Vagina (tissue), 2 donors: ENCODE data around the gene PATJ. TPM values are rescaled to one million over a fixed set of nuclear protein-coding genes. Genes with fewer than 3 reads are reported as not detected.

ENCODE experiments used
- DNase-seq, 2 donors: peaks; one replicate each; pipeline ENCODE4 v3.0.0-alpha.2; 2017; ENCODE audit errors: extremely low spot score in 2 of 2
- H3K27ac ChIP-seq: fragments of 200-600 bp; sonication (generic); one replicate; pipeline ENCODE4 v1.5.1; 2019
- H3K27me3 ChIP-seq: fragments of 200-600 bp; sonication (generic); one replicate; pipeline ENCODE4 v1.5.1; 2019
- H3K36me3 ChIP-seq, 2 donors: fragments of 200-600 bp; sonication (generic); one replicate each; pipeline ENCODE4 v1.5.1; 2017 to 2019
- H3K4me1 ChIP-seq: fragments of 200-600 bp; sonication (generic); one replicate; pipeline ENCODE4 v1.5.1; 2019
- H3K4me3 ChIP-seq, 2 donors: fragments of 200-600 bp; sonication (generic); 1 replicate in 1 of 2; 2 replicates in 1 of 2; pipeline ENCODE4 v1.5.1; 2016 to 2019
- H3K9me3 ChIP-seq: fragments of 200-600 bp; sonication (generic); one replicate; pipeline ENCODE4 v1.5.1; 2019
- CTCF ChIP-seq, 3 experiments: fragments of 450-650 bp in 2 of 3; fragments of 200-600 bp in 1 of 3; sonication (generic) in 1 of 3; IDR thresholded peaks; one replicate each; pipeline ENCODE4 v1.5.1; 2017 to 2019; ENCODE audit warnings: antibody characterized with exemption in 3 of 3, mild to moderate bottlenecking in 2 of 3, moderate library complexity in 2 of 3
- POLR2A ChIP-seq, 2 donors: fragments of 450-650 bp; IDR thresholded peaks; one replicate each; pipeline ENCODE4 v1.6.1; 2017; ENCODE audit warnings: antibody characterized with exemption in 2 of 2, mild to moderate bottlenecking in 2 of 2, moderate library complexity in 2 of 2
- POLR2AphosphoS5 ChIP-seq, 2 donors: sonication (generic); formaldehyde crosslinking; IDR thresholded peaks; one replicate each; pipeline ENCODE4 v1.9.0; 2017; ENCODE audit warnings: antibody characterized with exemption in 2 of 2, mild to moderate bottlenecking in 2 of 2, low read depth in 1 of 2; ENCODE audit not compliant: insufficient read depth in 1 of 2
- intact Hi-C: fragments of 100-400 bp; cut with DNase I; formaldehyde crosslinking; loops from one replicate; pipeline ENCODE4 v1.15.1; 2023
- total RNA-seq: library from RNA; depleted of rRNA; stranded (reverse); fragments of >200 nt; gene quantifications from one replicate; pipeline ENCODE4 v1.2.3, GENCODE V29; 2016

PATJ gene
- total RNA-seq, 1 donor from 2014 or later: 83.2 TPM

- DNase-seq: no peak
- TF ChIP-seq CTCF (IDR thresholded peaks at IDR 0.05) (no peak), POLR2A (IDR thresholded peaks at IDR 0.05) (no peak), POLR2AphosphoS5 (IDR thresholded peaks at IDR 0.05; ENCODE audit: insufficient read depth in 1 of 2, low read depth in 1 of 2) (no peak)
- Histone ChIP-seq H3K27ac (no peak overlapping the region), H3K4me3 (no peak overlapping the region), H3K4me1 (no peaks in the 10 kb centered on the region), H3K36me3 (no peaks in the 10 kb centered on the region), H3K27me3 (no peaks in the 10 kb centered on the region), H3K9me3 (no peaks in the 10 kb centered on the region)
- intact Hi-C loops: no loop called here
These were observed 300.9 kb downstream of the PATJ start for GRCh38 chr1:62043154-62043553.

- Histone ChIP-seq H3K36me3 (no peaks in the 10 kb centered on the region), H3K4me3 (no peak overlapping the region), H3K27ac (no peak overlapping the region), H3K4me1 (no peaks in the 10 kb centered on the region), H3K9me3 (no peaks in the 10 kb centered on the region), H3K27me3 (no peaks in the 10 kb centered on the region)
- no peak for TF ChIP-seq CTCF (IDR thresholded peaks at IDR 0.05)
- no peak for TF ChIP-seq POLR2AphosphoS5 (IDR thresholded peaks at IDR 0.05; ENCODE audit: insufficient read depth in 1 of 2, low read depth in 1 of 2)
- no peak for TF ChIP-seq POLR2A (IDR thresholded peaks at IDR 0.05)
- intact Hi-C loops: no loop called here
- DNase-seq: no peak
These were observed 303.3 kb downstream of the PATJ start for GRCh38 chr1:62045574-62045973.

GRCh38 chr1:62046927-62047326, 304.6 kb downstream of the PATJ start:
- intact Hi-C loops: no loop called here
- Histone ChIP-seq H3K27ac (no peak overlapping the region), H3K36me3 (no peaks in the 10 kb centered on the region), H3K4me3 (no peak overlapping the region), H3K4me1 (no peaks in the 10 kb centered on the region), H3K9me3 (no peaks in the 10 kb centered on the region), H3K27me3 (no peaks in the 10 kb centered on the region)
- DNase-seq: no peak
- TF ChIP-seq POLR2AphosphoS5 (IDR thresholded peaks at IDR 0.05; ENCODE audit: insufficient read depth in 1 of 2, low read depth in 1 of 2) (no peak), POLR2A (IDR thresholded peaks at IDR 0.05) (no peak), CTCF (IDR thresholded peaks at IDR 0.05) (no peak)

GRCh38 chr1:62050165-62050564, 307.9 kb downstream of the PATJ start:
- DNase-seq: no peak
- Histone ChIP-seq H3K27ac (no peak overlapping the region), H3K4me1 (no peaks in the 10 kb centered on the region), H3K36me3 (no peaks in the 10 kb centered on the region), H3K9me3 (no peaks in the 10 kb centered on the region), H3K4me3 (no peak overlapping the region), H3K27me3 (no peaks in the 10 kb centered on the region)
- no peak for TF ChIP-seq CTCF (IDR thresholded peaks at IDR 0.05)
- TF ChIP-seq POLR2A (IDR thresholded peaks at IDR 0.05): no peak
- no peak for TF ChIP-seq POLR2AphosphoS5 (IDR thresholded peaks at IDR 0.05; ENCODE audit: insufficient read depth in 1 of 2, low read depth in 1 of 2)
- intact Hi-C loops: no loop called here

- TF ChIP-seq CTCF (IDR thresholded peaks at IDR 0.05): no peak
- TF ChIP-seq POLR2AphosphoS5 (IDR thresholded peaks at IDR 0.05; ENCODE audit: insufficient read depth in 1 of 2, low read depth in 1 of 2): no peak
- DNase-seq: no peak
- no peaks in the 10 kb centered on the region for H3K9me3 ChIP-seq
- no peak overlapping the region for H3K4me3 ChIP-seq
- no peaks in the 10 kb centered on the region for H3K27me3 ChIP-seq
- no peak overlapping the region for H3K27ac ChIP-seq
- H3K4me1 ChIP-seq: no peaks in the 10 kb centered on the region
- no peaks in the 10 kb centered on the region for H3K36me3 ChIP-seq
- intact Hi-C loops: no loop called here
These were observed 310.7 kb downstream of the PATJ start for GRCh38 chr1:62052946-62053345.
